ENCODE results near the gene LTA4H.

DNA sequence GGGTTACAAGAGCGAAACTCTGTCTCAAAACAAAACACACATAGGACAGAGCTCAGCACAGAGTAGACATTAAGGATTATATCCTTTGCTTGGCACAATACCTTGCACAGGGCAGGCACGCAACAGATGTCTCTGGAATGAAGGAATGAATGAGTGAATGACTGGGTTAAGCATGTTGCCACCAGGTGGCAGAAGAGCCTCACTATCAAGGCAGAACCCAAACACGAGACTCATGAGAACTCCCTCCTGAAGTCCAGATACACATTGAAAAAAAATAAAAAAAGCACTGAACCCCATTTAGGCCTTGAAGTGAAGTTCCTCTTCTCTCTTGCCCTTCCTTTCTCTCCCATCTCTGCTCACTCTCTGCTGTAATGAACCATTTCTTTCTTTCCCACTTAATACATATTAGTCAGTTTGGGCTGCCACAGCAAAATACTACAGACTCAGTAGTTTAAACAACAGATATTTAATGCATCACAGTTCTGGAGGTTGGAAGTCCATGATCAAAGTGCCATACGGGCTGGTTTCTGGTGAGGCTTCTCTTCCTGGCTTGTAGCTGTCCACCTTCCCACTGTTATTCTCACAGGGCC, 26.6 kb upstream of the LTA4H start:
- TF ChIP-seq, protein P1, sequence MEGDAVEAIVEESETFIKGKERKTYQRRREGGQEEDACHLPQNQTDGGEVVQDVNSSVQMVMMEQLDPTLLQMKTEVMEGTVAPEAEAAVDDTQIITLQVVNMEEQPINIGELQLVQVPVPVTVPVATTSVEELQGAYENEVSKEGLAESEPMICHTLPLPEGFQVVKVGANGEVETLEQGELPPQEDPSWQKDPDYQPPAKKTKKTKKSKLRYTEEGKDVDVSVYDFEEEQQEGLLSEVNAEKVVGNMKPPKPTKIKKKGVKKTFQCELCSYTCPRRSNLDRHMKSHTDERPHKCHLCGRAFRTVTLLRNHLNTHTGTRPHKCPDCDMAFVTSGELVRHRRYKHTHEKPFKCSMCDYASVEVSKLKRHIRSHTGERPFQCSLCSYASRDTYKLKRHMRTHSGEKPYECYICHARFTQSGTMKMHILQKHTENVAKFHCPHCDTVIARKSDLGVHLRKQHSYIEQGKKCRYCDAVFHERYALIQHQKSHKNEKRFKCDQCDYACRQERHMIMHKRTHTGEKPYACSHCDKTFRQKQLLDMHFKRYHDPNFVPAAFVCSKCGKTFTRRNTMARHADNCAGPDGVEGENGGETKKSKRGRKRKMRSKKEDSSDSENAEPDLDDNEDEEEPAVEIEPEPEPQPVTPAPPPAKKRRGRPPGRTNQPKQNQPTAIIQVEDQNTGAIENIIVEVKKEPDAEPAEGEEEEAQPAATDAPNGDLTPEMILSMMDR (conservative IDR thresholded peaks at IDR 0.05), result peak; percentile 89
- TF ChIP-seq EZH2 (IDR thresholded peaks at IDR 0.05; ENCODE audit: low read depth), result no peak

Data from PC-9 (cell line).